ENCODE data around the gene HOMER3.

DNA sequence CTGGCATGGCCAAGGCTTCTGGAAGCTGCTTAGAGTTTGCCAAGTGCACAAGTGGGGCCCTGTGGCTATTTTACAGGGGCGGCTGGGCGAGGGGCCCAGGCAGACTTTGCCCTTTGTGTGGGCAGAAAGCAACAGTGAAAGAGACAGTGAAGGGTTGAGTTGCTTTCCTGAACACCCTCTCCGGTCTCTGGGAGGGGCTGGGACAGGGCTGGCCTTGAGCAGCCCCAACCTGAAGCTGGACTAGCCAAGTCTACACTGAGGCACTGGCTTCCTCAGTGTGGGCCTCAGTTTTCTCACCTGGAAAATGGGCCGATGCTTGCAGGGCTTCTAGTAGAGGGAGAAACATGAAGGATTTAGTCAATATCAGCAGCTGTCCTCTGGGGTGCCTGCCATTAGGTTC is 2.4 kb upstream of the HOMER3 start:
- TF ChIP-seq ZNF274 (IDR thresholded peaks at IDR 0.05; ENCODE audit: low read depth, low read length), result no peak
- no peak for TF ChIP-seq SUZ12 (IDR thresholded peaks at IDR 0.05; ENCODE audit: extremely low read depth, insufficient read depth, insufficient read length)
- TF ChIP-seq YY1 (IDR thresholded peaks at IDR 0.05; ENCODE audit: insufficient read depth, insufficient read length), result no peak
